Measurements from ENCODE around the gene PSMB2. TPM values are rescaled to one million over a fixed set of nuclear protein-coding genes. Genes with fewer than 3 reads are reported as not detected.
A peak's percentile ranks its signal among the peaks of the same experiment; 100 is the strongest.

The PSMB2 gene
- polyA plus RNA-seq, 1 experiment, result 82.3 TPM

- CTCF ChIA-PET, result interaction anchor here (0.8 to 5.2 kb wide), 6 partner anchors 19 to 214 kb away, joined by 3 to 68 read pairs (median 8); no protein-coding TSS in a partner anchor
- TF ChIP-seq, protein P1, sequence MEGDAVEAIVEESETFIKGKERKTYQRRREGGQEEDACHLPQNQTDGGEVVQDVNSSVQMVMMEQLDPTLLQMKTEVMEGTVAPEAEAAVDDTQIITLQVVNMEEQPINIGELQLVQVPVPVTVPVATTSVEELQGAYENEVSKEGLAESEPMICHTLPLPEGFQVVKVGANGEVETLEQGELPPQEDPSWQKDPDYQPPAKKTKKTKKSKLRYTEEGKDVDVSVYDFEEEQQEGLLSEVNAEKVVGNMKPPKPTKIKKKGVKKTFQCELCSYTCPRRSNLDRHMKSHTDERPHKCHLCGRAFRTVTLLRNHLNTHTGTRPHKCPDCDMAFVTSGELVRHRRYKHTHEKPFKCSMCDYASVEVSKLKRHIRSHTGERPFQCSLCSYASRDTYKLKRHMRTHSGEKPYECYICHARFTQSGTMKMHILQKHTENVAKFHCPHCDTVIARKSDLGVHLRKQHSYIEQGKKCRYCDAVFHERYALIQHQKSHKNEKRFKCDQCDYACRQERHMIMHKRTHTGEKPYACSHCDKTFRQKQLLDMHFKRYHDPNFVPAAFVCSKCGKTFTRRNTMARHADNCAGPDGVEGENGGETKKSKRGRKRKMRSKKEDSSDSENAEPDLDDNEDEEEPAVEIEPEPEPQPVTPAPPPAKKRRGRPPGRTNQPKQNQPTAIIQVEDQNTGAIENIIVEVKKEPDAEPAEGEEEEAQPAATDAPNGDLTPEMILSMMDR (IDR thresholded peaks at IDR 0.05; ENCODE audit: insufficient read depth, low read depth, low read length), result no peak
- Histone ChIP-seq H3K4me3 (ENCODE audit: low read depth, low read length) (no peak overlapping the region), H3K27me3 (ENCODE audit: control insufficient read depth, insufficient read depth, low read length) (peaks cover 2% of the 10 kb centered on the region; the same call in 1 of the 2 replicates), H3K36me3 (ENCODE audit: control insufficient read depth, insufficient read depth, low read length) (peaks cover 7% of the 10 kb centered on the region; the same call in 1 of the 2 replicates)
- no peak for DNase-seq (ENCODE audit: low read depth)
- POLR2A ChIA-PET, result interaction anchor here (0.6 kb wide), 1 partner anchor 70 kb away, joined by 3 read pairs; no protein-coding TSS in a partner anchor
Observed at GRCh38 chr1:35569936-35570335, 71.4 kb downstream of the PSMB2 start.

GRCh38 chr1:35568975-35569395, 72.3 kb downstream of the PSMB2 start:
- Histone ChIP-seq H3K36me3 (ENCODE audit: control insufficient read depth, insufficient read depth, low read length) (peaks cover 9% of the 10 kb centered on the region; the same call in 1 of the 2 replicates), H3K27me3 (ENCODE audit: control insufficient read depth, insufficient read depth, low read length) (peaks cover 2% of the 10 kb centered on the region; the same call in 1 of the 2 replicates), H3K4me3 (ENCODE audit: low read depth, low read length) (no peak overlapping the region)
- TF ChIP-seq, protein P1 (IDR thresholded peaks at IDR 0.05; ENCODE audit: insufficient read depth, low read depth, low read length), result peak; percentile 86
- ChIA-PET POLR2A (no interaction called here), CTCF (interaction anchor here (0.6 to 5.9 kb wide), 24 partner anchors 9 to 211 kb away, joined by 3 to 161 read pairs (median 4); partner anchors contain the start of gene CLSPN)
- no peak for DNase-seq (ENCODE audit: low read depth)

- Histone ChIP-seq H3K4me3 (ENCODE audit: low read depth, low read length) (no peak overlapping the region), H3K27me3 (ENCODE audit: control insufficient read depth, insufficient read depth, low read length) (peaks cover 2% of the 10 kb centered on the region; the same call in 1 of the 2 replicates), H3K36me3 (ENCODE audit: control insufficient read depth, insufficient read depth, low read length) (peaks cover 12% of the 10 kb centered on the region)
- CTCF ChIA-PET, result interaction anchor here (0.8 to 5.9 kb wide), 19 partner anchors 11 to 208 kb away, joined by 3 to 161 read pairs (median 6); partner anchors contain the start of genes CLSPN, KIAA0319L and NCDN
- POLR2A ChIA-PET, result no interaction called here
- TF ChIP-seq, protein P1 (IDR thresholded peaks at IDR 0.05; ENCODE audit: insufficient read depth, low read depth, low read length), result no peak
- DNase-seq (ENCODE audit: low read depth), result no peak
Observed at GRCh38 chr1:35567947-35568558, 73.3 kb downstream of the PSMB2 start.

DNA sequence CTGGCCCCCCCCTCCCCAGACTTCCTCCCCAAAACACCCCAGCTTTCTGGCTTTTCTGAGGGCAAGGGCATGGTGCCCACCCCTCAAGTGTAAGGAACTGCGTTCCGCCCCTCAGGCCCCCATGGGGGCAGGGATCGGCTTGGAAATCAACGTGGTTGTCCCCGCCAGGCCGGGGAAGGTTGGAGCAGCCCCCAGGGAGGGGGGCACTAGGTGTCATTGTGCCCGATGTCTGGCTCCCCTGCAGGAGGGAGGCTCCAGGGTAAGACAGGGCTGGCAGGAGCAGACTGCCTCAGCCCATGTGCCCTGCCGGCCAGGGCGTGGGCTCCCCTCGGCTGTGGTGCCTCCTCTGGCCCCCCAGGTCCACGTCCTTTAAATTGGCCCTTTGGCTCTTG, 75.6 kb downstream of the PSMB2 start:
- POLR2A ChIA-PET, result no interaction called here
- H3K36me3 ChIP-seq (ENCODE audit: control insufficient read depth, insufficient read depth, low read length), result peaks cover 17% of the 10 kb centered on the region
- CTCF ChIA-PET, result interaction anchor here (0.7 to 5.9 kb wide), 13 partner anchors 7 to 364 kb away, joined by 3 to 161 read pairs (median 5); partner anchors contain the start of genes CLSPN and TFAP2E
- TF ChIP-seq, protein P1 (IDR thresholded peaks at IDR 0.05; ENCODE audit: insufficient read depth, low read depth, low read length), result no peak
- H3K4me3 ChIP-seq (ENCODE audit: low read depth, low read length), result no peak overlapping the region
- no peaks in the 10 kb centered on the region for H3K27me3 ChIP-seq (ENCODE audit: control insufficient read depth, insufficient read depth, low read length)
- DNase-seq (ENCODE audit: low read depth), result no peak

Measured in BJ (cell line).